PC-9 (cell line): ENCODE data around the gene MMP13.

ENCODE experiments used
- EZH2 ChIP-seq: fragments of 200-600 bp; sonication (generic); IDR thresholded peaks from 2 replicates; pipeline ENCODE4 v1.8.0; 2017; ENCODE audit warnings: antibody characterized with exemption, low read depth
- TF ChIP-seq, protein P1 (sequence below): fragments of 200-600 bp; sonication (generic); conservative IDR thresholded peaks from 2 replicates; pipeline ENCODE4 v1.6.1; 2017; ENCODE audit warnings: mixed run types, antibody characterized with exemption, mild to moderate bottlenecking, moderate library complexity

DNA sequence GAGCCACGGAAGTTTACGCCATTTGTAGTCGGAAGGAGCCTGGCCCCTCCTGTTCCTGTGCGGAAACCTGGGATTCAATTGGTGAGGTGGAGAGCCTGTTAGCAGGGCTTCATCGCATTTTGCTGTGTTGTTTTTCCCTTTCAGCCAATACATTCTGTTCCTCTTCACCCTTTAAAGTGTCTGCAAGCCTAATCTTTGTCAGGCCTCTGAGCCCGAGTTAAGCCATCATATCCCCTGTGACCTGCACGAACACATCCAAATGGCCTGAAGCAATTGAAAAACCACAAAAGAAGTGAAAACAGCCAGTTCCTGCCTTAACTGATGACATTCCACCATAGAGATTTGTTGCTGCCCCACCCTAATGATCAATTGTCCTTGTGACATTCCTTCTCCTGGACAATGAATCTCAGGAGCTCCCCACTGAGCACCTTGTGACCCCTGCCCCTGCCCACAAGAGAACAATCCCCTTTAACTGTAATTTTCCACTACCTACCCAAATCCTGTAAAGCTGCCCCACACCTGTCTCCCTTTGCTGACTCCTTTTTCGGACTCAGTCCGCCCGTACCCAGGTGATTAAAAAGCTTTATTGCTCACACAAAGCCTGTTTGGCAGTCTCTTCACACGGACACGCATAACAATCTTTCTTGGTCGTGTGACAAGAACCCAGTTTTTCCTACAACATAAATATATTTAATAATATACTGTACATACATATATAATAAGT lies 43.6 kb downstream of the MMP13 start:
- TF ChIP-seq, protein P1, sequence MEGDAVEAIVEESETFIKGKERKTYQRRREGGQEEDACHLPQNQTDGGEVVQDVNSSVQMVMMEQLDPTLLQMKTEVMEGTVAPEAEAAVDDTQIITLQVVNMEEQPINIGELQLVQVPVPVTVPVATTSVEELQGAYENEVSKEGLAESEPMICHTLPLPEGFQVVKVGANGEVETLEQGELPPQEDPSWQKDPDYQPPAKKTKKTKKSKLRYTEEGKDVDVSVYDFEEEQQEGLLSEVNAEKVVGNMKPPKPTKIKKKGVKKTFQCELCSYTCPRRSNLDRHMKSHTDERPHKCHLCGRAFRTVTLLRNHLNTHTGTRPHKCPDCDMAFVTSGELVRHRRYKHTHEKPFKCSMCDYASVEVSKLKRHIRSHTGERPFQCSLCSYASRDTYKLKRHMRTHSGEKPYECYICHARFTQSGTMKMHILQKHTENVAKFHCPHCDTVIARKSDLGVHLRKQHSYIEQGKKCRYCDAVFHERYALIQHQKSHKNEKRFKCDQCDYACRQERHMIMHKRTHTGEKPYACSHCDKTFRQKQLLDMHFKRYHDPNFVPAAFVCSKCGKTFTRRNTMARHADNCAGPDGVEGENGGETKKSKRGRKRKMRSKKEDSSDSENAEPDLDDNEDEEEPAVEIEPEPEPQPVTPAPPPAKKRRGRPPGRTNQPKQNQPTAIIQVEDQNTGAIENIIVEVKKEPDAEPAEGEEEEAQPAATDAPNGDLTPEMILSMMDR, result no peak
- no peak for TF ChIP-seq EZH2
